RWPE2 (cell line): Measurements from ENCODE around the gene MED26.
A peak's percentile ranks its signal among the peaks of the same experiment; 100 is the strongest.

Source experiments
- ATAC-seq: fragments of 200-7000 bp; cut with Tn5 transposase; 3 replicates; pipeline ENCODE4 v1.9.1; 2021; ENCODE audit warnings: low read depth
- DNase-seq: peaks from one replicate; pipeline ENCODE4 v3.0.0-alpha.2; 2020; ENCODE audit warnings: low spot score
- H3K27ac ChIP-seq: fragments of 450-650 bp; 2 replicates; pipeline ENCODE4 v1.5.1; 2017; ENCODE audit warnings: mild to moderate bottlenecking; ENCODE audit not compliant: poor library complexity, severe bottlenecking
- H3K27me3 ChIP-seq: fragments of 250-450 bp; sonication (Bioruptor Pico); 2 replicates; pipeline ENCODE4 v1.5.1; 2021; ENCODE audit warnings: mild to moderate bottlenecking, moderate library complexity; ENCODE audit not compliant: insufficient read depth, poor library complexity, severe bottlenecking
- H3K36me3 ChIP-seq: fragments of 250-450 bp; sonication (Bioruptor Pico); 2 replicates; pipeline ENCODE4 v1.5.1; 2020; ENCODE audit warnings: low read depth, mild to moderate bottlenecking, moderate library complexity
- H3K4me1 ChIP-seq: fragments of 250-450 bp; sonication (Bioruptor Pico); 2 replicates; pipeline ENCODE4 v1.5.1; 2021; ENCODE audit warnings: mild to moderate bottlenecking, moderate library complexity; ENCODE audit not compliant: insufficient read depth, poor library complexity, severe bottlenecking
- H3K4me3 ChIP-seq: fragments of 250-450 bp; sonication (Bioruptor Pico); 2 replicates; pipeline ENCODE4 v1.5.1; 2021; ENCODE audit warnings: mild to moderate bottlenecking, moderate library complexity; ENCODE audit not compliant: severe bottlenecking
- H3K9me3 ChIP-seq: fragments of 250-450 bp; sonication (Bioruptor Pico); 2 replicates; pipeline ENCODE4 v1.5.1; 2021; ENCODE audit warnings: mild to moderate bottlenecking, moderate library complexity; ENCODE audit not compliant: severe bottlenecking
- CTCF ChIP-seq: fragments of 450-650 bp; IDR thresholded peaks from one replicate; pipeline ENCODE4 v1.5.1; 2017; ENCODE audit warnings: mild to moderate bottlenecking, moderate library complexity; ENCODE audit not compliant: poor library complexity, severe bottlenecking

MED26 gene

DNA sequence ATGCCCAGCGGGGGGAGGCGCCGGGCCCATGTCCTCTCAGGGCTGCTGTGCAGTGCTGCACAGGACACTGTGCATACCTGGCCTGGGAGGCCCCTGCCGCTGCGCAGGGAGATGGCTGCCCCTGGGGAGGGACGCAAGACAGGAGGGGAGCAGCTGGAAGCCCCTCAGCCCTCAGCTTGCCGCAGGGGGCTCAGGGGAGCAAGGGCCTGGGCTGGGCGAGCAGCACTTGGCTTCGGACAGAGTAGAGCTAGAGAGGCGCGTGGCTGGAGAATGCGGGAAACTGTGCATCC, 96.7 kb downstream of the MED26 start:
- Histone ChIP-seq H3K27me3 (no peaks in the 10 kb centered on the region), H3K4me3 (no peak overlapping the region), H3K9me3 (no peaks in the 10 kb centered on the region), H3K27ac (no peak overlapping the region), H3K36me3 (peaks cover 79% of the 10 kb centered on the region), H3K4me1 (no peaks in the 10 kb centered on the region)
- DNase-seq (no peak), ATAC-seq (no peak)
- no peak for TF ChIP-seq CTCF

- Histone ChIP-seq H3K4me1 (no peaks in the 10 kb centered on the region), H3K27me3 (no peaks in the 10 kb centered on the region), H3K36me3 (peaks cover 79% of the 10 kb centered on the region), H3K4me3 (no peak overlapping the region), H3K27ac (no peak overlapping the region), H3K9me3 (no peaks in the 10 kb centered on the region)
- DNase-seq, result peak; percentile 56
- no peak for ATAC-seq
- no peak for TF ChIP-seq CTCF
Observed at GRCh38 chr19:16530540-16531379, 97.2 kb downstream of the MED26 start.

GRCh38 chr19:16529466-16530144, 98.4 kb downstream of the MED26 start:
- H3K36me3 ChIP-seq, result peaks cover 87% of the 10 kb centered on the region
- H3K4me3 ChIP-seq, result no peak overlapping the region
- no peaks in the 10 kb centered on the region for H3K9me3 ChIP-seq
- H3K27me3 ChIP-seq, result no peaks in the 10 kb centered on the region
- no peak for DNase-seq
- TF ChIP-seq CTCF, result no peak
- no peaks in the 10 kb centered on the region for H3K4me1 ChIP-seq
- no peak overlapping the region for H3K27ac ChIP-seq
- no peak for ATAC-seq

DNA sequence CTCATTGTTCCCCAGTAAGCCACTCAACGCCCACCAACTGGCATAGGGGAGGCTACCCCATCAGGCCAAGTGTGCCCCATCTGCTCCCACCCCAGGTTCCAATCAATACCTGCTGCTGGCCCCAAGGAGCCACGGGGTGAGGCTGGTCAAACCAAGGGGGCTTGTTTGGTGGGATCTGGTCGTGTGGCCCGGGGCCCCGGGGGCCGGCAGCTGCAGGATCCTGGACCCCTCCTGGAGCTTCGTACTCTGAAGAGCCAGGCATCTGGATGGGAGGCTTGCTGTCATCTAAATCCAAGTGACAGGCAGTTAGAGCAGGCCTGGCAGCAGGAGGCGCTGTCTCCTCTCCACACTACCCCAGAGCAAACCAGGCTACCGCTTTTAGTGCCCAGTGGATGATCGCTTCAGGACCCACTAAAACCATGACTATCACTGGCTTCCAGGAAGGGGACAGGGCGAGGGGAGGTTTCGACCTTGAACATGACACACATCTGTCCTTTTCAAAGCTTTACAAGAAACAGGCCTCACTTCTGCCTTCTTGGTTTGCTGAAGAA, 100.0 kb downstream of the MED26 start:
- no peaks in the 10 kb centered on the region for H3K9me3 ChIP-seq
- TF ChIP-seq CTCF, result peak; percentile 31
- no peak overlapping the region for H3K27ac ChIP-seq
- ATAC-seq, result no peak
- no peaks in the 10 kb centered on the region for H3K27me3 ChIP-seq
- H3K4me3 ChIP-seq, result no peak overlapping the region
- peaks cover 89% of the 10 kb centered on the region for H3K36me3 ChIP-seq
- no peaks in the 10 kb centered on the region for H3K4me1 ChIP-seq
- DNase-seq, result no peak
